GM12878 (cell line): Measurements from ENCODE around the gene IL17RA.
"Not testable (repeated sequence)": the region's sequence is repeated elsewhere in the genome, so short reads cannot be mapped to it uniquely, and the experiment has no call there.

ENCODE experiments used
- ATF3 ChIP-seq: IDR thresholded peaks from 2 replicates; pipeline ENCODE4 v1.6.1; 2011; ENCODE audit warnings: low read depth, mild to moderate bottlenecking, low read length, moderate library complexity, borderline replicate concordance; ENCODE audit errors: extremely low read depth
- CTCF ChIP-seq, 3 experiments: IDR thresholded peaks in 2 of 3; conservative IDR thresholded peaks in 1 of 3; 2 replicates each; pipeline ENCODE4 v1.5.1; 2011; ENCODE audit warnings: low read depth in 3 of 3, low read length in 3 of 3, mild to moderate bottlenecking in 3 of 3, control low read depth in 2 of 3, moderate library complexity in 2 of 3, inconsistent platforms in 1 of 3, mixed read lengths in 1 of 3; ENCODE audit not compliant: control insufficient read depth in 2 of 3, insufficient read depth in 1 of 3; ENCODE audit errors: extremely low read depth in 1 of 3
- E2F4 ChIP-seq: IDR thresholded peaks from 2 replicates; pipeline ENCODE4 v1.6.1; 2012; ENCODE audit warnings: low read depth, low read length, improper control_type of control experiment
- IKZF1 ChIP-seq: fragments of 450-650 bp; conservative IDR thresholded peaks from 2 replicates; pipeline ENCODE4 v1.6.1; 2017; ENCODE audit warnings: antibody characterized with exemption, mild to moderate bottlenecking
- MXI1 ChIP-seq: fragments of 150-350 bp; IDR thresholded peaks from 2 replicates; pipeline ENCODE4 v1.6.1; 2011; ENCODE audit warnings: low read depth, mild to moderate bottlenecking, inconsistent platforms, low read length, improper control_type of control experiment
- PAX5 ChIP-seq: IDR thresholded peaks from 2 replicates; pipeline ENCODE4 v1.6.1; 2011; ENCODE audit warnings: low read depth, low read length, borderline replicate concordance
- POLR2A ChIP-seq: IDR thresholded peaks from 2 replicates; pipeline ENCODE4 v1.6.1; 2011; ENCODE audit warnings: low read depth, mild to moderate bottlenecking, low read length
- RELA ChIP-seq: fragments of 450-650 bp; IDR thresholded peaks from 2 replicates; pipeline ENCODE4 v1.8.0; 2014; ENCODE audit warnings: borderline replicate concordance; ENCODE audit not compliant: partially characterized antibody

DNA sequence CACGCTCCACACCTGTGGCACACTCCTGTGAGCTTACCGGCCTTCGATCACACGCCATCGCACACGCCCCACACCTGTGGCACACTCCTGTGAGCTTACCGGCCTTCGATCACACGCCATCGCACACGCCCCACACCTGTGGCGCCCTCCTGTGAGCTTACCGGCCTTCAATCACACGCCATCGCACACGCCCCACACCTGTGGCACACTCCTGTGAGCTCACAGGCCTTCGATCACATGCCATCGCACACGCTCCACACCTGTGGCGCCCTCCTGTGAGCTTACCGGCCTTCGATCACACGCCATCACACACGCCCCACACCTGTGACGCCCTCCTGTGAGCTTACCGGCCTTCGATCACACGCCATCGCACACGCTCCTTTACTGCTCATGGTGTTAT, 62.7 kb downstream of the IL17RA start:
- not testable (repeated sequence) for TF ChIP-seq RELA; PAX5; CTCF (IDR thresholded peaks at IDR 0.05 in 2 of 3, conservative IDR thresholded peaks at IDR 0.05 in 1 of 3; ENCODE audit: control insufficient read depth in 2 of 3, extremely low read depth in 1 of 3, insufficient read depth in 1 of 3, low read depth in 3 of 3, low read length in 3 of 3); MXI1; E2F4; IKZF1; ATF3; POLR2A
